K562 (cell line): ENCODE data around the gene PRR35. TPM values are rescaled to one million over a fixed set of nuclear protein-coding genes. Genes with fewer than 3 reads are reported as not detected.

Experiments
- ELK1 ChIP-seq: sonication (generic); formaldehyde crosslinking; IDR thresholded peaks from 2 replicates; pipeline ENCODE4 v1.8.1; 2022; ENCODE audit warnings: missing genetic modification reagents
- EWSR1 ChIP-seq: fragments of 450-650 bp; IDR thresholded peaks from 2 replicates; pipeline ENCODE4 v1.6.1; 2018; ENCODE audit warnings: borderline replicate concordance, mild to moderate bottlenecking, low read depth, moderate library complexity; ENCODE audit not compliant: partially characterized antibody
- GTF3C2 ChIP-seq: IDR thresholded peaks from 3 replicates; pipeline ENCODE4 v1.6.1; 2011; ENCODE audit warnings: borderline replicate concordance, mild to moderate bottlenecking, moderate library complexity; ENCODE audit not compliant: insufficient read length; ENCODE audit errors: extremely low read depth
- HLTF ChIP-seq: fragments of 450-650 bp; IDR thresholded peaks from 2 replicates; pipeline ENCODE4 v1.6.1; 2016
- LCOR ChIP-seq: sonication (generic); formaldehyde crosslinking; IDR thresholded peaks from 2 replicates; pipeline ENCODE4 v1.8.0; 2022; ENCODE audit warnings: mild to moderate bottlenecking, missing genetic modification reagents
- MBD2 ChIP-seq: sonication (generic); IDR thresholded peaks from 2 replicates; pipeline ENCODE4 v1.6.1; 2016; ENCODE audit warnings: low read depth, borderline replicate concordance
- MNT ChIP-seq, 2 experiments: fragments of 450-650 bp; conservative IDR thresholded peaks; 2 replicates each; pipeline ENCODE4 v1.6.1; 2017; ENCODE audit warnings: mild to moderate bottlenecking in 2 of 2, moderate library complexity in 2 of 2
- NCOA4 ChIP-seq: fragments of 450-650 bp; IDR thresholded peaks from 2 replicates; pipeline ENCODE4 v1.6.1; 2018; ENCODE audit warnings: mild to moderate bottlenecking; ENCODE audit not compliant: partially characterized antibody
- RUNX1 ChIP-seq: sonication (generic); IDR thresholded peaks from 2 replicates; pipeline ENCODE4 v1.6.1; 2016; ENCODE audit warnings: antibody characterized with exemption, low read depth
- SIN3B ChIP-seq: fragments of 450-650 bp; IDR thresholded peaks from 2 replicates; pipeline ENCODE4 v1.6.1; 2017; ENCODE audit warnings: low read depth, mild to moderate bottlenecking, moderate library complexity
- SMARCC2 ChIP-seq: fragments of 450-650 bp; IDR thresholded peaks from 2 replicates; pipeline ENCODE4 v1.6.1; 2017; ENCODE audit warnings: antibody characterized with exemption, moderate library complexity, mild to moderate bottlenecking, low read depth
- TBL1XR1 ChIP-seq, 2 experiments: IDR thresholded peaks; 2 replicates each; pipeline ENCODE4 v1.6.1; 2012; ENCODE audit warnings: improper control_type of control experiment in 2 of 2, low read length in 2 of 2, mild to moderate bottlenecking in 1 of 2
- TCF15 ChIP-seq: fragments of 250-450 bp; sonication (Bioruptor Pico); IDR thresholded peaks from 2 replicates; pipeline ENCODE4 v1.8.0; 2022; ENCODE audit warnings: moderate library complexity, mild to moderate bottlenecking, inconsistent platforms
- ZBTB17 ChIP-seq: fragments of 450-650 bp; formaldehyde crosslinking; IDR thresholded peaks from 2 replicates; pipeline ENCODE4 v1.4.0; 2020; ENCODE audit warnings: mild to moderate bottlenecking
- ZEB2 ChIP-seq: fragments of 450-650 bp; IDR thresholded peaks from 2 replicates; pipeline ENCODE4 v1.6.1; 2016
- ZNF175 ChIP-seq: fragments of 200-800 bp; sonication (Bioruptor generic); IDR thresholded peaks from 2 replicates; pipeline ENCODE4 v1.6.1; 2016; ENCODE audit warnings: low read depth, mild to moderate bottlenecking, missing genetic modification characterization, missing compliant biosample characterization
- ZNF436 ChIP-seq: fragments of 250-450, 450-650 bp; sonication (Bioruptor Pico); formaldehyde crosslinking; IDR thresholded peaks from 2 replicates; pipeline ENCODE4 v1.7.0; 2020; ENCODE audit warnings: mild to moderate bottlenecking
- ZNF740 ChIP-seq, 3 experiments: fragments of 200-800 bp in 1 of 3; sonication (Bioruptor generic) in 1 of 3; sonication (generic) in 1 of 3; formaldehyde crosslinking in 1 of 3; IDR thresholded peaks; 2 replicates each; pipeline versions ENCODE4 v1.6.1 to v1.8.0; 2016 to 2022; ENCODE audit warnings: mild to moderate bottlenecking in 2 of 3, missing compliant biosample characterization in 2 of 3, missing genetic modification characterization in 2 of 3, missing genetic modification reagents in 1 of 3
- polyA plus RNA-seq, 8 experiments: library from polyadenylated mRNA; depleted of rRNA in 4 of 8; stranded (reverse) in 5 of 8; unstranded in 3 of 8; fragments of >200 nt; fragmentation: Nextera tagmentation in 2 of 8; fragmentation: Illumina TruSeq in 1 of 8; extraction: Ambion mirVana in 2 of 8; extraction: Trizol in 1 of 8; gene quantifications; 2 replicates each; pipeline versions ENCODE4 v1.2.1 to v1.2.3, GENCODE V29; 2011 to 2014; ENCODE audit warnings: inconsistent platforms in 1 of 8, missing spikeins in 1 of 8
- total RNA-seq, 7 experiments: library from RNA; depleted of rRNA in 6 of 7; stranded (reverse); fragments of >200 nt in 6 of 7; fragmentation: Illumina TruSeq in 2 of 7; extraction: Trizol in 2 of 7; gene quantifications; 2 replicates each; pipeline versions ENCODE4 v1.2.1 to v1.2.3, GENCODE V29; 2011 to 2021; ENCODE audit warnings: low replicate concordance in 1 of 7
- TF ChIP-seq, protein P1 (sequence below): fragments of 250-450 bp; sonication (Bioruptor Pico); IDR thresholded peaks from 2 replicates; pipeline ENCODE4 v1.4.0; 2020; ENCODE audit warnings: borderline replicate concordance

PRR35 gene
- total and polyA plus RNA-seq, 9 of the 15 experiments (the other 6 are each of a cell fraction or from before 2014, with no cell fraction given), result 0.17 to 0.45 (median 0.21) TPM; not detected in 5

DNA sequence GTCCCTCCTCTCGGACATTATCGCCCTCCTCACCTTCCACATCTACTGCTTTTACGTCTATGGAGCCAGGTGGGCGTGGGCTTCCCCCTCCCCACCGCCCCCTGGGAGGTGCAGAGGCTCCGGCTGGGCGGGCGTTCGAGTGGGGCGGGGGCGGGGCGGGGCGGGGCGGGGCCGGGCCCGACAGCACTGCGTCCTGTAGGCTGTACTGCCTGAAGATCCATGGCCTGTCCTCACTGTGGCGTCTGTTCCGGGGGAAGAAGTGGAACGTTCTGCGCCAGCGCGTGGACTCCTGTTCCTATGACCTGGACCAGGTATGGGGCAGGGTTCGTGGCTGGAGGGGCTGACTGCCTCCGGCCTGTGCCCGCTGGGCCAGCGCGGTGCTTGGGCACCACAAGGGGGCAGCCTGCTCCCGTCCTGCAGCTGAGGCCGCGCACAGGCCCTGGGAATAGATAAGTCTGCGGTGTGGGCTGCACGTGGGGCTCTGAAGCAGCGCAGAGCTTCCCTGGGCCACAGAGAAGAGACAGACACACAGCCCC is 18.7 kb downstream of the PRR35 start (continued):
- TF ChIP-seq EWSR1 (no peak), GTF3C2 (no peak), SMARCC2 (no peak), HLTF (0 out of 2 replicates have a peak, but pooled peaks have one; percentile 34), RUNX1 (no peak), ZNF436 (no peak), MNT (conservative IDR thresholded peaks at IDR 0.05) (peak; percentile 87 to 93), SIN3B (no peak), LCOR (CRISPR knock-in tag) (0 out of 2 replicates have a peak, but pooled peaks have one; percentile 25), TCF15 (CRISPR knock-in tag) (no peak), ZEB2 (no peak), ZNF175 (CRISPR knock-in tag) (no peak), NCOA4 (no peak), TBL1XR1 (IDR thresholded peaks at IDR 0.05; ENCODE audit: low read length in 2 of 2) (0 out of 4 replicates have a peak, but pooled peaks have one; percentile 26 to 36), MBD2 (no peak), ZNF740 (CRISPR knock-in tag; IDR thresholded peaks at IDR 0.05) (peak; percentile 90), ZNF740 (tag; IDR thresholded peaks at IDR 0.05) (no peak), ELK1 (CRISPR knock-in tag) (no peak), ZBTB17 (CRISPR knock-in tag) (no peak)
- TF ChIP-seq, protein P1, sequence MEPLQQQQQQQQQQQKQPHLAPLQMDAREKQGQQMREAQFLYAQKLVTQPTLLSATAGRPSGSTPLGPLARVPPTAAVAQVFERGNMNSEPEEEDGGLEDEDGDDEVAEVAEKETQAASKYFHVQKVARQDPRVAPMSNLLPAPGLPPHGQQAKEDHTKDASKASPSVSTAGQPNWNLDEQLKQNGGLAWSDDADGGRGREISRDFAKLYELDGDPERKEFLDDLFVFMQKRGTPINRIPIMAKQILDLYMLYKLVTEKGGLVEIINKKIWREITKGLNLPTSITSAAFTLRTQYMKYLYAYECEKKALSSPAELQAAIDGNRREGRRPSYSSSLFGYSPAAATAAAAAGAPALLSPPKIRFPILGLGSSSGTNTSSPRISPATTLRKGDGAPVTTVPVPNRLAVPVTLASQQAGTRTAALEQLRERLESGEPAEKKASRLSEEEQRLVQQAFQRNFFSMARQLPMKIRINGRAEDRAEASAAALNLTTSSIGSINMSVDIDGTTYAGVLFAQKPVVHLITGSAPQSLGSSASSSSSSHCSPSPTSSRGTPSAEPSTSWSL (CRISPR knock-in tag), result no peak
